ENCODE results near the gene ABAT. TPM values are rescaled to one million over a fixed set of nuclear protein-coding genes. Genes with fewer than 3 reads are reported as not detected.

ABAT gene
- total and polyA plus RNA-seq, 10 of the 15 experiments (the other 5 are each of a cell fraction or from before 2014, with no cell fraction given): 1.0 to 10.6 (median 1.9) TPM

- H2AFZ ChIP-seq (ENCODE audit: control insufficient read depth, low read depth, low read length): no peak overlapping the region
- H3K4me3 ChIP-seq: no peak overlapping the region
- CTCF ChIA-PET: no interaction called here
- ATAC-seq (no peak), FAIRE-seq (no peak), DNase-seq (ENCODE audit: low read depth, low spot score) (no peak)
- in situ Hi-C loops (cut with MboI) (loop anchor here (25.0 kb wide), 1 partner anchor 347 kb away; no protein-coding TSS in a partner anchor), intact Hi-C loops (cut with micrococcal nuclease; ENCODE audit: unreplicated experiment) (no loop called here)
- SMC1A ChIA-PET (ENCODE audit: uncharacterized antibody, unreplicated experiment): no interaction called here
- no peak overlapping the region for H3K9ac ChIP-seq (ENCODE audit: control insufficient read depth, insufficient read depth, low read length)
- no peaks in the 10 kb centered on the region for H4K20me1 ChIP-seq (ENCODE audit: control insufficient read depth, insufficient read depth)
- no peaks in the 10 kb centered on the region for H3K4me1 ChIP-seq (ENCODE audit: control insufficient read depth, insufficient read depth, low read length)
- no peaks in the 10 kb centered on the region for H3K27me3 ChIP-seq (replicated peaks in 1 of 2; ENCODE audit: control insufficient read depth in 2 of 2, insufficient read depth in 2 of 2, low read length in 1 of 2)
- H3K4me2 ChIP-seq (ENCODE audit: control insufficient read depth, insufficient read depth): no peak overlapping the region
- H3K9me3 ChIP-seq (replicated peaks; ENCODE audit: control insufficient read depth, insufficient read depth, low read length): no peaks in the 10 kb centered on the region
- no peak overlapping the region for H3K27ac ChIP-seq (ENCODE audit: control insufficient read depth, insufficient read depth)
- BruUV-seq (replicated peaks): no TSS peak
- RAD21 ChIA-PET (ENCODE audit: unreplicated experiment): no interaction called here
- H3K79me2 ChIP-seq (ENCODE audit: control insufficient read depth, insufficient read depth, low read length): no peaks in the 10 kb centered on the region
- POLR2A ChIA-PET: no interaction called here
- 74% methylated on average over 5 of the region's 5 CpGs for WGBS (ENCODE audit: insufficient coverage, insufficient replicate concordance, low lambda C conversion rate, missing lambda C conversion rate)
- H3K36me3 ChIP-seq (ENCODE audit: control insufficient read depth in 2 of 2, insufficient read depth in 2 of 2, low read length in 1 of 2): no peaks in the 10 kb centered on the region
- TF ChIP-seq JUNB (IDR thresholded peaks at IDR 0.05) (no peak), NKRF (conservative IDR thresholded peaks at IDR 0.05) (no peak), REST (IDR thresholded peaks at IDR 0.05; ENCODE audit: low read depth, low read length) (no peak), KDM1A (IDR thresholded peaks at IDR 0.05; ENCODE audit: borderline replicate concordance) (no peak), EP300 (IDR thresholded peaks at IDR 0.05; ENCODE audit: borderline replicate concordance in 1 of 2, control insufficient read depth in 1 of 2, low read depth in 2 of 2, low read length in 2 of 2) (no peak), ETV6 (conservative IDR thresholded peaks at IDR 0.05 in 1 of 2, IDR thresholded peaks at IDR 0.05 in 1 of 2; ENCODE audit: borderline replicate concordance in 1 of 2, low read depth in 1 of 2) (no peak), USF2 (IDR thresholded peaks at IDR 0.05; ENCODE audit: borderline replicate concordance, low read depth, low read length) (no peak), CREB1 (IDR thresholded peaks at IDR 0.05; ENCODE audit: low read depth) (no peak), JUND (IDR thresholded peaks at IDR 0.05; ENCODE audit: low read depth, low read length) (no peak), ZBTB4 (CRISPR knock-in tag; IDR thresholded peaks at IDR 0.05) (no peak), CHD4 (IDR thresholded peaks at IDR 0.05) (no peak), SIX5 (IDR thresholded peaks at IDR 0.05; ENCODE audit: low read depth, low read length, severe bottlenecking) (no peak), BCL11A (IDR thresholded peaks at IDR 0.05; ENCODE audit: low read depth, low read length) (no peak), NR2F1 (conservative IDR thresholded peaks at IDR 0.05) (no peak)
These were observed 59.6 kb downstream of the ABAT start for GRCh38 chr16:8733849-8734540.

All from GM12878 (cell line).